Duodenal mucosa (tissue), 2 donors: ENCODE measurements around the gene IFNLR1.

Source experiments
- H3K27ac ChIP-seq: one replicate; pipeline ENCODE4 v1.7.0; 2013; ENCODE audit warnings: low read depth, low read length
- H3K27me3 ChIP-seq, 2 donors: one replicate each; pipeline ENCODE4 v1.7.0; 2013; ENCODE audit warnings: low read length in 2 of 2, control low read depth in 1 of 2; ENCODE audit not compliant: insufficient read depth in 2 of 2, control insufficient read depth in 1 of 2
- H3K36me3 ChIP-seq, 2 donors: one replicate each; pipeline ENCODE4 v1.7.0; 2013; ENCODE audit warnings: low read length in 2 of 2, control low read depth in 1 of 2; ENCODE audit not compliant: insufficient read depth in 2 of 2, control insufficient read depth in 1 of 2
- H3K4me1 ChIP-seq, 2 donors: one replicate each; pipeline ENCODE4 v1.7.0; 2013; ENCODE audit warnings: low read length in 2 of 2, control low read depth in 1 of 2; ENCODE audit not compliant: insufficient read depth in 2 of 2, control insufficient read depth in 1 of 2
- H3K4me3 ChIP-seq, 2 donors: one replicate each; pipeline ENCODE4 v1.7.0; 2013; ENCODE audit warnings: low read length in 2 of 2, low read depth in 1 of 2
- H3K9ac ChIP-seq, 2 donors: one replicate each; pipeline ENCODE4 v1.7.0; 2013; ENCODE audit warnings: low read length in 2 of 2, low read depth in 1 of 2
- H3K9me3 ChIP-seq, 2 donors: one replicate each; pipeline ENCODE4 v1.7.0; 2013; ENCODE audit warnings: low read length in 2 of 2, control low read depth in 1 of 2; ENCODE audit not compliant: control insufficient read depth in 1 of 2

IFNLR1 gene

GRCh38 chr1:24126018-24126671 lies 60.9 kb downstream of the IFNLR1 start:
- H3K27ac ChIP-seq, result no peak overlapping the region
- H3K9ac ChIP-seq, result no peak overlapping the region
- no peak overlapping the region for H3K4me3 ChIP-seq
- H3K36me3 ChIP-seq, result peaks cover 0 to 55% of the 10 kb centered on the region in 2 donors
- H3K4me1 ChIP-seq, result peaks cover 0 to 2% of the 10 kb centered on the region in 2 donors
- H3K9me3 ChIP-seq, result peaks cover 3% of the 10 kb centered on the region in 2 donors
- no peaks in the 10 kb centered on the region for H3K27me3 ChIP-seq

GRCh38 chr1:24125456-24125855 lies 61.6 kb downstream of the IFNLR1 start:
- H3K9ac ChIP-seq, result no peak overlapping the region
- H3K27me3 ChIP-seq, result no peaks in the 10 kb centered on the region
- H3K4me1 ChIP-seq, result peaks cover 7 to 9% of the 10 kb centered on the region in 2 donors
- H3K27ac ChIP-seq, result no peak overlapping the region
- H3K36me3 ChIP-seq, result peaks cover 0 to 55% of the 10 kb centered on the region in 2 donors
- H3K9me3 ChIP-seq, result peaks cover 2 to 3% of the 10 kb centered on the region in 2 donors
- H3K4me3 ChIP-seq, result no peak overlapping the region

DNA sequence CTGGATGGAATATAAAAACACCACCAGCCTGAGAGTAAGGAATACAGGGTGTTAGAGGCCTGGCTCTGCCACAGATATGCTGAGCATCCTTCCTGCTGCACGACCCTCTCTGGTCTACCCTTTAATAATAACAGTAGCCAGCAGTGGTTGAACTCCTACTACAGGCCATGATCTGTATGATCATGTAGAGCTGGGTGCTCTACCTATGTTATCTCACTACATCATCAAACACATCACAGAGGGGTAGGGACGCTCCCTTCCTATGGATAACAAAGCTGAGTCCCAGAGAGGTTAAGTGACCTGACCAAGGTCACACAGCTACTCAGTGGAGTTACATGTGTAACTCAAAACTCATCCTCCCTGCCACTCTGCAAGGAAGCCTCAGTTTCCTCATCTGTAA lies 62.1 kb downstream of the IFNLR1 start:
- H3K4me3 ChIP-seq, result no peak overlapping the region
- no peak overlapping the region for H3K27ac ChIP-seq
- no peaks in the 10 kb centered on the region for H3K27me3 ChIP-seq
- no peak overlapping the region for H3K9ac ChIP-seq
- peaks cover 0 to 54% of the 10 kb centered on the region in 2 donors for H3K36me3 ChIP-seq
- no peaks in the 10 kb centered on the region for H3K9me3 ChIP-seq
- peaks cover 11 to 14% of the 10 kb centered on the region in 2 donors for H3K4me1 ChIP-seq

DNA sequence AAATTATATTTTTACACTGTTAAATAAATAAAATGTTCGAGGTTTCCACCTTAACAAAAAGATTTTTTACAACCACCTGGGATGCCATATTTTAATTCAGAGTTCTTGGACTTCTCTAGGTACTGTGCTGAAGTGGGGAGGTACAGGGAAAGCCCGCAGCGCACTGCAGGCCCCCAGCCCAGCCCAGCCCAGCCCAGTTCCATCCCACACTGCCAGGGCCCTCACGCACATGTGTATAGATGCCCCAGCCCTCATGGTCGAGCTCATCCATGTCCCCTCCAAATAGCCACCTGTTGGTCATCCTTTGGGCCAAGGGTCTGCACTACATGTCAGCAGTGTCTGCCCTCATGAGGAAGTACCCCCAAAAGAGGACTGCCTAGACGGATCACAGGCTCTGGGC lies 63.5 kb downstream of the IFNLR1 start:
- Histone ChIP-seq H3K27ac (no peak overlapping the region), H3K27me3 (no peaks in the 10 kb centered on the region), H3K4me1 (peaks cover 25 to 27% of the 10 kb centered on the region in 2 donors), H3K9ac (no peak overlapping the region), H3K36me3 (peaks cover 0 to 50% of the 10 kb centered on the region in 2 donors), H3K9me3 (no peaks in the 10 kb centered on the region), H3K4me3 (no peak overlapping the region)

GRCh38 chr1:24122776-24123175 lies 64.3 kb downstream of the IFNLR1 start:
- Histone ChIP-seq H3K36me3 (peaks cover 0 to 45% of the 10 kb centered on the region in 2 donors), H3K27me3 (no peaks in the 10 kb centered on the region)

DNA sequence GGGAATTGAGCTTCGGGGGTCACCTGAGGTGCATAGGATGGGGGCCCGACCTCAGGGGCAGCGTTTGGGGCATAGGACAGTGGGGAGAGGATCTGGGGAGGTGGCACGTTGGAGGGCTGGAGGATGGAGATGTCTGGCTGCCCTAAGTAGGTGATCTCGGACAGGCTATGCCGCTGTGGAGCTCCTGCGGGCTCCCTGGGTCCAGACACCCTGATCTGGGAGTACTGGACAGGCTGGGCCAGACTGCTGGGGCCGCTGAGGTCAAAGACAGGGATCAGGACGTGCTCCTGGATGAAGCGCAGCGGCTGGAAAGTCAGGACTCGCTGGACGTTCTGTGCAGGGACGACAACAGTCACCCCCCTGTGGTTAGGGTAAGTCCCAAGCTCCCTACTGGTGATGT lies 65.7 kb downstream of the IFNLR1 start:
- H3K27ac ChIP-seq, result no peak overlapping the region

More at GRCh38 chr1:24122776-24123175, 64.3 kb downstream of the IFNLR1 start:
- Histone ChIP-seq H3K9me3 (no peaks in the 10 kb centered on the region), H3K4me3 (no peak overlapping the region), H3K4me1 (peaks cover 29 to 34% of the 10 kb centered on the region in 2 donors), H3K9ac (no peak overlapping the region), H3K27ac (no peak overlapping the region)

DNA sequence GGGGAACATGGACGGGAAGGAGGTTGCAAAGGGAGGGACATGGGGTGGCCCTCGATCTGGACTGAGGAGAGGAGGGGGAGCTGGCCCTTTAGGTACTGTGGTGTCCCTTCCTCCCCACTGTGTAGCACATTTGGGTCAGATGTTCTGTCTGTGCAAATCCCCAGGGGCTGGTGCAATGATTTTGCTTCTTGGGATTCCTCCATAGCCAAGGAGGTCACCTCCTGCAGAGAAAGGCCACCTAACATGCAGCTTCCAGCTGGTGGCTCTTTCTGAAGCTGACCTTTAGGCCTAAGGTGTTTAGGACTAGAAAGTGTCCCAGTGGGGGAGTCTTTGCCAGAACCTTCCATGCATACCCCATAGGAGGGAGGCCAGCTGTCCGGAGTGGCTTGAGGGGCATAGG lies 66.1 kb downstream of the IFNLR1 start:
- peaks cover 29 to 34% of the 10 kb centered on the region in 2 donors for H3K4me1 ChIP-seq
- peak overlapping the region in 1 of 2 donors; percentile 33 for H3K9ac ChIP-seq
- H3K4me3 ChIP-seq, result no peak overlapping the region
- no peak overlapping the region for H3K27ac ChIP-seq
- no peaks in the 10 kb centered on the region for H3K9me3 ChIP-seq
- H3K36me3 ChIP-seq, result peaks cover 0 to 29% of the 10 kb centered on the region in 2 donors
- no peaks in the 10 kb centered on the region for H3K27me3 ChIP-seq

More for the DNA sequence above, 65.7 kb downstream of the IFNLR1 start:
- Histone ChIP-seq H3K4me1 (peaks cover 29 to 34% of the 10 kb centered on the region in 2 donors), H3K36me3 (peaks cover 0 to 33% of the 10 kb centered on the region in 2 donors), H3K4me3 (no peak overlapping the region), H3K27me3 (no peaks in the 10 kb centered on the region), H3K9ac (no peak overlapping the region), H3K9me3 (no peaks in the 10 kb centered on the region)

DNA sequence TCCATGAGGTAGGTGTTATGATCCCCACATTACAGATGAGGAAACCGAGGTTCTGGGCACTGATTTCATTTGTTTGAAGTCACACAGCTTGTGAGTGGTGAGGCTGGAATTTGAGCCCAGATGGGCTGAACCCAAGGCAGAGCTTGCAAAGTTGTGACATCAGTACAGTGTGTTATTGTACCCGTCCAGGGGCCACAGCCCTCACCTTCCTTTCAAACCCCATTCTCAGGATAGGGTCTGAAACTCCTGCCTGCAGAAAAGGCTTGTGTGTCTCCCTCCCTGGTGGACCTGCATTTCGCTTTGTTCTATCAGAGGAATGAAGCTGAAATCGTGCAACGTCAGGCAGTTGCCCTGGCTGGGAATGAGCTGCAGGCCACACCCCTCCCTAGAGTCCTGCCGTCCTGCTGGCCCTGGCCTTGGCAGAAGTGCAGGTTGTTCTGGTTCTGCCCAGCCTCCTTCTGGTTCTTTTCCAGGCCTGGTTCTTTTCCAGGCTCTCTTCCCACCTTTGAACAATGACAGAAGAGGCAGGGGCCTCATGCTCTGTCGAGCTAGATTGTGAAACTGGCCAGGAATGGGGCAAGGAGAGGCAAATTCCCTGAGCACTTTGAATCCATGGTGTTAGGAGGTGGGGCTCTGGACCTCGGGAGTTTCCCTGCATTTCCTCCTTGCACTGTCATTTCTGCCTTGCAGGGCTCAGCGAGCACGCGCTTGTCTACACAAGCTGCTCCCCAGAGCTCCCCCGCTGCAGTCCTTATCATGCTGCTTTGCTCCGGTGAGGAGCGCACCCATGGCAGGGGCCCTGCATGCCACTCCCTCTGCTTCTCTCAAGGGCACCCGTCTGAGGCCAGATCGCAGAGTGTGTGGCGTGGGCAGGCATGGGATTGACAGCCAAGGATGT lies 67.0 kb downstream of the IFNLR1 start:
- H3K9me3 ChIP-seq, result no peaks in the 10 kb centered on the region
- peak overlapping the region; percentile 26 to 33 for H3K9ac ChIP-seq
- H3K4me1 ChIP-seq, result peaks cover 29 to 34% of the 10 kb centered on the region in 2 donors
- peak overlapping the region; percentile 41 for H3K27ac ChIP-seq
- H3K4me3 ChIP-seq, result peak overlapping the region in 1 of 2 donors; percentile 0
- H3K27me3 ChIP-seq, result no peaks in the 10 kb centered on the region
- peaks cover 0 to 23% of the 10 kb centered on the region in 2 donors for H3K36me3 ChIP-seq

DNA sequence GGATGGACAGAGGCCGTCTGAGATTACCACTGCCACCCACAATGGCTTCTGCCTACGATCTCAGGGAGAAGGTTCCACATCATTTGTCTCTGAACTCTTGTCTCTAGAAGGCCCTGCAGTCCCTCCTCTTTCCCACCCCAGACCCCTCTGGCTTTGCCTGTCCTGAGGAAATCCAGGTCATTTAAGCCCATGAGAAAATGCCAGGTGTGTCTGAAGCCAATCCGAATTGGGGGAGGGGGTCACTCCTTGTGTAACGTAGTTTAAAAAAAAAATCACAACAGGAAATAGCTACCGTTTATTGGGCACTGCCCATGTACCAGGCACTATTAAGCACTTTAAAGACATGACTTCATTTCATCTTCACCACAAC lies 67.6 kb downstream of the IFNLR1 start:
- H3K27ac ChIP-seq, result peak overlapping the region; percentile 5
- H3K27me3 ChIP-seq, result no peaks in the 10 kb centered on the region
- no peak overlapping the region for H3K9ac ChIP-seq
- peaks cover 29 to 34% of the 10 kb centered on the region in 2 donors for H3K4me1 ChIP-seq
- peak overlapping the region in 1 of 2 donors; percentile 0 for H3K4me3 ChIP-seq
- peaks cover 0 to 21% of the 10 kb centered on the region in 2 donors for H3K36me3 ChIP-seq
- H3K9me3 ChIP-seq, result no peaks in the 10 kb centered on the region
